ENCODE measurements around the gene PRRT4. TPM values are rescaled to one million over a fixed set of nuclear protein-coding genes. Genes with fewer than 3 reads are reported as not detected.

The PRRT4 gene
- total RNA-seq, 1 donor from 2014 or later = not detected

DNA sequence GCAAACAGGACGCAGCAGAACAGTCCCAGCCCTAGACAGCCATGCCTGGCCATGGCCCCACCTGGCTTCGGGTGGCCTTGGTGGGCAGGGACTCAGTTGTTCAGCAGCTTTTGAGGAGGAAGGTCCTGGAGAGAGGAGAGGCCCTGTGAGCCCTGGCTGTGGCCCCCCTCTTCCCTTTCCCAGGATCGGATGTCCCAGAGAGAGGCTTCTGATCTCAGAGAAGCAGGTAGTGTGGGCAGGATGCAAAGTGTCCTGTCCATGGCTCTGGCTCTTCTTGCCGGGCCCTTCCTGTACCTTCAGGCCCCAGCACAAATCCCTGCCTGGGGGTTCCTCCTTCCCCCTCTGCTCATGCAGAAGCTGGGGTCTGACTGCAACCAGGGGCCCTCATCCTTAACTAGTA, 1.6 kb downstream of the PRRT4 start:
- no peak overlapping the region for H3K27ac Mint-ChIP-seq (ENCODE audit: unreplicated experiment)
- H3K9me3 Mint-ChIP-seq (ENCODE audit: unreplicated experiment) = peaks cover 5% of the 10 kb centered on the region
- peaks cover 6% of the 10 kb centered on the region for H3K36me3 Mint-ChIP-seq (ENCODE audit: unreplicated experiment)
- H3K4me1 Mint-ChIP-seq (ENCODE audit: low read depth, unreplicated experiment) = peaks cover 9% of the 10 kb centered on the region
- no peak for DNase-seq
- H3K27me3 Mint-ChIP-seq (ENCODE audit: unreplicated experiment) = peaks cover 33% of the 10 kb centered on the region
- no peak for TF ChIP-seq CTCF (IDR thresholded peaks at IDR 0.05; ENCODE audit: partially characterized antibody, unreplicated experiment)
- no peak overlapping the region for H3K4me3 Mint-ChIP-seq (ENCODE audit: unreplicated experiment)

DNA sequence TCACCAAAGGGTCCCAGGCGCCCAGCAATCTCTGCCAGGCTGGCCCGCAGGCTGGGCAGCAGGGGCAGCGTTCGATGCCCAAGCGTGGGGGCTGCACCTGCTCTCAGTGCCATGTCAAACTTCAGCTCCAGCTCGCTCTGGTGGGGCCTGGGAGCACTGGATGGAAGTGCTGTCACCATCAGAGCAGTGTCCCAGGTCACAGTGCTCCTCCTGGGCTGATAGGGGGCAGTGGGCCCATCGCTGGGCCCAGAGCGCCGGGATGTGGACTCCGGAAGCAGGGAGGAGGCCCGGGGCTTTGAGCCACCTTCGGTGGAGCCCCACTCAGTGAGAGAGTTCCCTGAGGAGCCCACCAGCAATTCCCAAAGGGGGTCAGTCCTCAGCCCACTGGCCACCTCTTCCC, 2.2 kb downstream of the PRRT4 start:
- Mint-ChIP-seq H3K36me3 (ENCODE audit: unreplicated experiment) (peaks cover 6% of the 10 kb centered on the region), H3K27ac (ENCODE audit: unreplicated experiment) (no peak overlapping the region), H3K4me3 (ENCODE audit: unreplicated experiment) (no peak overlapping the region), H3K9me3 (ENCODE audit: unreplicated experiment) (peaks cover 6% of the 10 kb centered on the region), H3K27me3 (ENCODE audit: unreplicated experiment) (peaks cover 32% of the 10 kb centered on the region), H3K4me1 (ENCODE audit: low read depth, unreplicated experiment) (peaks cover 9% of the 10 kb centered on the region)
- TF ChIP-seq CTCF (IDR thresholded peaks at IDR 0.05; ENCODE audit: partially characterized antibody, unreplicated experiment) = no peak
- no peak for DNase-seq

DNA sequence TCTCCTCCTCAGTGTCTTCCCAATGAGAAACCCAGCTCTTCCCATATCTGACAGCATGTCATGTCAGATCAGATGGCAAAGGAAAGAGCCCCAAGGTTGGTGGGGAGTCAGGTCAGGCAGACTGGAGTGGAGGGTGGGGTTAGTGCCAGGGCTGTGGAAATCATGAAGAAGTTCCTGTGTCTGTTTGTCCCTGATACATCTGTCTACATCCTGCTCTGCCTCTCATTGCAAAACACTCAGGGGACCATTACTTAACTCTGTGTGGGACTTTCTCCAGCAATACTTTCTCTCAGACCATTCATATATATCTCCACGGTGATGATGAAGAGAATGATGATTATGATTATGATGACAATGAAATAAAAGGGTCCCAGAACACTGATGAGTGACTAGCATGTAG, 3.3 kb downstream of the PRRT4 start:
- Mint-ChIP-seq H3K27ac (ENCODE audit: unreplicated experiment) (no peak overlapping the region), H3K9me3 (ENCODE audit: unreplicated experiment) (peaks cover 8% of the 10 kb centered on the region), H3K36me3 (ENCODE audit: unreplicated experiment) (peaks cover 10% of the 10 kb centered on the region), H3K4me3 (ENCODE audit: unreplicated experiment) (no peak overlapping the region), H3K4me1 (ENCODE audit: low read depth, unreplicated experiment) (peaks cover 9% of the 10 kb centered on the region), H3K27me3 (ENCODE audit: unreplicated experiment) (peaks cover 33% of the 10 kb centered on the region)
- DNase-seq = no peak
- no peak for TF ChIP-seq CTCF (IDR thresholded peaks at IDR 0.05; ENCODE audit: partially characterized antibody, unreplicated experiment)

DNA sequence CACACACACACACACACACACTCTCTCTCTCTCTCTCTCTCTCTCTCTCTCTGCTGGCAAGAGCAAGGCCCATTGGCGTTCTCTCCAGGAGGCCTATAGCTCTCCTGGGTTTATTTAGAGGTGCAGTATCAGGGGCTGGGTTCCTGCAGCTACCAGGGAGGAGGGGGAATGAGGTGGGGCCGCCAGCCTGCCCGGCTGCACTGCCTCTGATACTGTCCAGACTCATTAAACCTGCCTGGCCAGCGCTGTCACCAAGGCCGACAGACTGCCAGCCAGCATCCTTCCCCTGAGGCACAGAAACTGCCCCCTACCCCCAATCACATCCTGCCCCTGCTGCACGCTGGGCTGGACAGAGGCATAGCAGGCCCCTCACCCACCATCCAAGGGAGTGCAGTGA, 4.3 kb downstream of the PRRT4 start:
- Mint-ChIP-seq H3K4me1 (ENCODE audit: low read depth, unreplicated experiment) (peaks cover 8% of the 10 kb centered on the region), H3K27ac (ENCODE audit: unreplicated experiment) (no peak overlapping the region), H3K36me3 (ENCODE audit: unreplicated experiment) (peaks cover 13% of the 10 kb centered on the region), H3K9me3 (ENCODE audit: unreplicated experiment) (peaks cover 6% of the 10 kb centered on the region), H3K4me3 (ENCODE audit: unreplicated experiment) (no peak overlapping the region), H3K27me3 (ENCODE audit: unreplicated experiment) (peaks cover 35% of the 10 kb centered on the region)
- TF ChIP-seq CTCF (IDR thresholded peaks at IDR 0.05; ENCODE audit: partially characterized antibody, unreplicated experiment) = no peak
- no peak for DNase-seq

DNA sequence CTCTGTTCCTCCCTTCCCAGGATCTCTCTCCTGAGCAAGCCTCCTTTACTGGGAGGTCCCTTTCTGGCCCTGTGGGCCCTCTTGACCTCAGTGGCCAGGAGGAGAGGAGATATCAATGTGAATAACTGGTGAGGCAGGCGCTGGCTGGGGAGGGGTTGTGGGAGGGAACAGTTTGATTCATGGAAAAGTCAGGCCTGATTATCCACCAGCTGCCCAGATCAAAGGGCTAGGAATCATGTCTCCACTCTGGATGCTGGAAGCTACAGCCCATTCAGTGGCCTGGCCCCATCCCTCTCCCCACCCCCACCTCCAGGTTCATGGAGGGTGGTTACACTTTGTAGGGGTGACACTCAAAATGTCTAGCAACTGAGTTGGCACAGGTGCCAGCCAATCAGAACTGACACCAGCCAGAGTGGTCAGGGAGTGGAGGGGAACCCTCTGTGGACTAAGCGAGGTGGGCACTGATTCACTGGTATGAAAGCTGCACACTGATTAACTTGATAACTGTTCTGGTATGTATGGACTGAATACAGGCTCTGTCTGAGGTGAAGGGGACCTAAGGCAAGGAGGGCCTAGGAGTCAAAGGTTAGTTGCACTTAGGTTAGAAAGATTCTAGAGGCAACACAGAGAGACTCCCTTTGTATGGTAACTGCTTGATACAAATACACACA, 4.8 kb downstream of the PRRT4 start:
- no peak for TF ChIP-seq CTCF (IDR thresholded peaks at IDR 0.05; ENCODE audit: partially characterized antibody, unreplicated experiment)
- Mint-ChIP-seq H3K4me1 (ENCODE audit: low read depth, unreplicated experiment) (peaks cover 5% of the 10 kb centered on the region), H3K4me3 (ENCODE audit: unreplicated experiment) (no peak overlapping the region), H3K9me3 (ENCODE audit: unreplicated experiment) (peaks cover 4% of the 10 kb centered on the region), H3K27ac (ENCODE audit: unreplicated experiment) (no peak overlapping the region), H3K27me3 (ENCODE audit: unreplicated experiment) (peaks cover 30% of the 10 kb centered on the region), H3K36me3 (ENCODE audit: unreplicated experiment) (peaks cover 10% of the 10 kb centered on the region)
- no peak for DNase-seq
